HCT116 (cell line): ENCODE results near the gene PGM3. TPM values are rescaled to one million over a fixed set of nuclear protein-coding genes. Genes with fewer than 3 reads are reported as not detected.

ENCODE experiments used
- ATAC-seq: fragments of 200-7000 bp; cut with Tn5 transposase; 2 replicates; pipeline ENCODE4 v1.9.1; 2020; ENCODE audit warnings: mild to moderate bottlenecking, moderate library complexity
- BruUV-seq: library from RNA; stranded (reverse); fragments of 400-500 nt; replicated peaks from 2 replicates; lab custom pipeline; 2021; lab: Mats Ljungman, UMichigan
- CTCF ChIA-PET: fragments of 300-600 bp; sonication (Branson Sonifier 250); formaldehyde crosslinking; loops from one replicate; lab custom pipeline; 2021; ENCODE audit warnings: antibody characterized with exemption; lab: Charles Lee
- POLR2A ChIA-PET: fragments of 300-600, 350-600 bp; sonication (Branson Sonifier 250); formaldehyde crosslinking; loops from one replicate; lab custom pipeline; 2021; ENCODE audit warnings: antibody characterized with exemption; lab: Charles Lee
- RAD21 ChIA-PET, 2 experiments: fragments of 300-600 bp; sonication (Branson Sonifier 250); formaldehyde crosslinking; loops; one replicate each; lab custom pipeline; 2023; ENCODE audit warnings: low total read pairs in 2 of 2; ENCODE audit not compliant: uncharacterized antibody in 2 of 2, unreplicated experiment in 2 of 2, low non-redundant PET in 1 of 2; lab: Charles Lee
- DNase-seq: peaks from one replicate; pipeline ENCODE4 v3.0.0-alpha.2; 2010; ENCODE audit warnings: low read depth, low spot score
- H2AFZ ChIP-seq: fragments of 200-600 bp; shearing (Covaris generic), sonication (generic); 2 replicates; pipeline ENCODE4 v1.6.1; 2017; ENCODE audit warnings: low read depth, mixed run types, mixed read lengths, antibody characterized with exemption, low read length; ENCODE audit not compliant: poor library complexity, severe bottlenecking
- H3K27ac ChIP-seq: 2 replicates; pipeline ENCODE4 v1.5.1; 2012; ENCODE audit warnings: low read depth, low read length
- H3K27me3 ChIP-seq: fragments of 200-600 bp; sonication (generic); 2 replicates; pipeline ENCODE4 v1.6.1; 2016; ENCODE audit warnings: mixed run types, low read length, mixed read lengths; ENCODE audit not compliant: insufficient read depth
- H3K36me3 ChIP-seq, 2 experiments: fragments of 200-500 bp in 1 of 2; fragments of 200-600 bp in 1 of 2; sonication (Bioruptor generic) in 1 of 2; sonication (generic) in 1 of 2; 2 replicates each; pipeline versions ENCODE4 v1.5.1 to v1.6.1; 2014 to 2016; ENCODE audit warnings: low read length in 2 of 2, inconsistent platforms in 1 of 2, mixed read lengths in 1 of 2, mixed run types in 1 of 2; ENCODE audit not compliant: insufficient read depth in 2 of 2, control insufficient read depth in 1 of 2
- H3K4me1 ChIP-seq, 2 experiments: fragments of 200-600 bp in 1 of 2; sonication (generic) in 1 of 2; 2 replicates each; pipeline versions ENCODE4 v1.5.1 to v1.6.1; 2012 to 2017; ENCODE audit warnings: low read length in 2 of 2, inconsistent platforms in 1 of 2, mild to moderate bottlenecking in 1 of 2, mixed read lengths in 1 of 2, mixed run types in 1 of 2, moderate library complexity in 1 of 2; ENCODE audit not compliant: insufficient read depth in 2 of 2, control insufficient read depth in 1 of 2
- H3K4me2 ChIP-seq: fragments of 200-600 bp; sonication (generic); 2 replicates; pipeline ENCODE4 v1.6.1; 2017; ENCODE audit warnings: mixed run types, low read length, mixed read lengths
- H3K4me3 ChIP-seq, 2 experiments: fragments of 200-600 bp in 1 of 2; sonication (generic) in 1 of 2; replicated peaks in 1 of 2; 2 replicates each; pipeline ENCODE4 v1.5.1; 2011 to 2016; ENCODE audit warnings: low read length in 2 of 2, control low read depth in 1 of 2, low read depth in 1 of 2, mild to moderate bottlenecking in 1 of 2, mixed read lengths in 1 of 2, mixed run types in 1 of 2
- H3K79me2 ChIP-seq: fragments of 200-600 bp; sonication (generic); 2 replicates; pipeline ENCODE4 v1.6.1; 2017; ENCODE audit warnings: mild to moderate bottlenecking, mixed run types, low read length, moderate library complexity, mixed read lengths; ENCODE audit not compliant: insufficient read depth
- H3K9ac ChIP-seq: fragments of 200-600 bp; sonication (generic); 2 replicates; pipeline ENCODE4 v1.6.1; 2016; ENCODE audit warnings: low read length, mixed read lengths
- H3K9me2 ChIP-seq: fragments of 200-600 bp; sonication (generic), shearing (Covaris generic); 2 replicates; pipeline ENCODE4 v1.6.1; 2017; ENCODE audit warnings: mixed run types, mild to moderate bottlenecking, moderate library complexity; ENCODE audit not compliant: insufficient read depth
- H3K9me3 ChIP-seq, 2 experiments: fragments of 200-500 bp in 1 of 2; fragments of 200-600 bp in 1 of 2; sonication (Bioruptor generic) in 1 of 2; sonication (generic) in 1 of 2; 2 replicates each; pipeline ENCODE4 v1.6.1; 2014 to 2017; ENCODE audit warnings: low read length in 2 of 2, mixed read lengths in 2 of 2, inconsistent platforms in 1 of 2, low read depth in 1 of 2, mild to moderate bottlenecking in 1 of 2, mixed run types in 1 of 2, moderate library complexity in 1 of 2; ENCODE audit not compliant: control insufficient read depth in 1 of 2, insufficient read depth in 1 of 2
- H4K20me1 ChIP-seq: fragments of 200-600 bp; sonication (generic), shearing (Covaris generic); 2 replicates; pipeline ENCODE4 v1.6.1; 2017; ENCODE audit warnings: mixed run types, mild to moderate bottlenecking, moderate library complexity; ENCODE audit not compliant: insufficient read depth
- CEBPB ChIP-seq: IDR thresholded peaks from 2 replicates; pipeline ENCODE4 v1.6.1; 2012; ENCODE audit warnings: low read depth
- EGR1 ChIP-seq: IDR thresholded peaks from 2 replicates; pipeline ENCODE4 v1.6.1; 2012; ENCODE audit warnings: low read depth
- EZH2phosphoT487 ChIP-seq: fragments of 200-600 bp; IDR thresholded peaks from 2 replicates; pipeline ENCODE4 v1.6.1; 2018; ENCODE audit warnings: antibody characterized with exemption, borderline replicate concordance
- MAX ChIP-seq: IDR thresholded peaks from 2 replicates; pipeline ENCODE4 v1.6.1; 2012
- POLR2AphosphoS5 ChIP-seq: IDR thresholded peaks from 2 replicates; pipeline ENCODE4 v1.6.1; 2011; ENCODE audit warnings: mild to moderate bottlenecking, low read depth, low read length, moderate library complexity
- REST ChIP-seq: IDR thresholded peaks from 2 replicates; pipeline ENCODE4 v1.6.1; 2012; ENCODE audit warnings: low read depth
- TCF7L2 ChIP-seq: IDR thresholded peaks from 2 replicates; pipeline ENCODE4 v1.7.0; 2011; ENCODE audit warnings: borderline replicate concordance, inconsistent platforms; ENCODE audit not compliant: insufficient read depth, insufficient read length; ENCODE audit errors: extremely low read depth
- YY1 ChIP-seq: IDR thresholded peaks from 2 replicates; pipeline ENCODE4 v1.6.1; 2011; ENCODE audit warnings: low read length, low read depth, moderate library complexity, mild to moderate bottlenecking; ENCODE audit not compliant: insufficient replicate concordance; ENCODE audit errors: extremely low read depth
- intact Hi-C: fragments of 100-400 bp; cut with micrococcal nuclease; formaldehyde crosslinking; loops from 2 replicates; pipeline ENCODE4 v1.10.0; 2022
- total RNA-seq: library from RNA; stranded (reverse); gene quantifications from one replicate; pipeline ENCODE4 v1.2.1, GENCODE V29; 2021; ENCODE audit not compliant: unreplicated experiment

PGM3 gene
- total RNA-seq, 1 experiment from 2014 or later: 63.5 TPM

GRCh38 chr6:83126223-83126622, 66.8 kb downstream of the PGM3 start (continued):
- TF ChIP-seq POLR2AphosphoS5 (no peak), EGR1 (no peak)

GRCh38 chr6:83125425-83125824, 67.6 kb downstream of the PGM3 start:
- Histone ChIP-seq H3K9me3 (no peaks in the 10 kb centered on the region), H3K9ac (no peak overlapping the region), H2AFZ (no peak overlapping the region), H3K4me2 (no peak overlapping the region), H3K4me1 (no peaks in the 10 kb centered on the region), H3K27me3 (no peaks in the 10 kb centered on the region), H3K9me2 (no peaks in the 10 kb centered on the region), H3K36me3 (peaks cover 0 to 3% of the 10 kb centered on the region in 2 experiments; a peak in 1 of 4 replicates), H3K4me3 (no peak overlapping the region), H3K27ac (no peak overlapping the region), H4K20me1 (no peaks in the 10 kb centered on the region), H3K79me2 (no peaks in the 10 kb centered on the region)
- RAD21 ChIA-PET: no interaction called here
- POLR2A ChIA-PET: no interaction called here
- ATAC-seq (no peak), DNase-seq (no peak)
- CTCF ChIA-PET: no interaction called here
- no peak for TF ChIP-seq TCF7L2
- TF ChIP-seq CEBPB: no peak
- TF ChIP-seq YY1: no peak
- no peak for TF ChIP-seq REST
- no peak for TF ChIP-seq EZH2phosphoT487
- TF ChIP-seq MAX: no peak
- no peak for TF ChIP-seq POLR2AphosphoS5
- no TSS peak for BruUV-seq
- intact Hi-C loops: no loop called here
